Karpas-422 (cell line): ENCODE results near the gene PCIF1. TPM values are rescaled to one million over a fixed set of nuclear protein-coding genes. Genes with fewer than 3 reads are reported as not detected.
A peak's percentile ranks its signal among the peaks of the same experiment; 100 is the strongest.

Experiments
- DNase-seq: peaks from one replicate; pipeline ENCODE4 v3.0.0-alpha.2; 2015
- H2AFZ ChIP-seq: fragments of 200-600 bp; sonication (generic); 2 replicates; pipeline ENCODE4 v1.6.1; 2014; ENCODE audit warnings: antibody characterized with exemption, low read length, mixed read lengths
- H3K27ac ChIP-seq: fragments of 200-600 bp; sonication (generic); 2 replicates; pipeline ENCODE4 v1.5.1; 2014; ENCODE audit warnings: mild to moderate bottlenecking, low read length, moderate library complexity
- H3K27me3 ChIP-seq: fragments of 200-600 bp; sonication (generic); 2 replicates; pipeline ENCODE4 v1.6.1; 2014; ENCODE audit warnings: low read length, mixed read lengths
- H3K36me3 ChIP-seq: fragments of 200-600 bp; sonication (generic); 2 replicates; pipeline ENCODE4 v1.6.1; 2014; ENCODE audit warnings: low read length, mixed read lengths; ENCODE audit not compliant: insufficient read depth
- H3K4me1 ChIP-seq: fragments of 200-600 bp; sonication (generic); 2 replicates; pipeline ENCODE4 v1.6.1; 2014; ENCODE audit warnings: mild to moderate bottlenecking, low read length, mixed read lengths
- H3K4me2 ChIP-seq: fragments of 200-600 bp; sonication (generic); 2 replicates; pipeline ENCODE4 v1.6.1; 2014; ENCODE audit warnings: low read length, low read depth, mild to moderate bottlenecking; ENCODE audit not compliant: poor library complexity, severe bottlenecking
- H3K4me3 ChIP-seq: fragments of 200-600 bp; sonication (generic); 2 replicates; pipeline ENCODE4 v1.5.1; 2014; ENCODE audit warnings: mild to moderate bottlenecking, antibody characterized with exemption, low read length, mixed read lengths
- H3K79me2 ChIP-seq: fragments of 200-600 bp; sonication (generic); 2 replicates; pipeline ENCODE4 v1.6.1; 2014; ENCODE audit warnings: mild to moderate bottlenecking, low read length, mixed read lengths
- H3K9ac ChIP-seq: fragments of 200-600 bp; sonication (generic); 2 replicates; pipeline ENCODE4 v1.6.0; 2014; ENCODE audit warnings: low read length
- H3K9me2 ChIP-seq: fragments of 200-600 bp; sonication (generic), shearing (Covaris generic); replicated peaks from 2 replicates; pipeline ENCODE4 v1.6.0; 2014; ENCODE audit warnings: mild to moderate bottlenecking, low read length, moderate library complexity; ENCODE audit not compliant: insufficient read depth
- H3K9me3 ChIP-seq: fragments of 300-700, 200-600 bp; sonication (generic); 2 replicates; pipeline ENCODE4 v1.6.1; 2014; ENCODE audit warnings: low read length, mixed read lengths
- H4K20me1 ChIP-seq: fragments of 200-600 bp; sonication (generic); 2 replicates; pipeline ENCODE4 v1.6.1; 2014; ENCODE audit warnings: mild to moderate bottlenecking, antibody characterized with exemption, low read length, low read depth; ENCODE audit not compliant: insufficient read depth
- total RNA-seq: library from RNA; depleted of rRNA; stranded (reverse); fragments of >200 nt; shearing (Covaris generic); gene quantifications from 2 replicates; pipeline ENCODE4 v1.2.3, GENCODE V29; 2014; ENCODE audit warnings: low replicate concordance

The PCIF1 gene
- total RNA-seq, 1 experiment from 2014 or later = 12.0 TPM

DNA sequence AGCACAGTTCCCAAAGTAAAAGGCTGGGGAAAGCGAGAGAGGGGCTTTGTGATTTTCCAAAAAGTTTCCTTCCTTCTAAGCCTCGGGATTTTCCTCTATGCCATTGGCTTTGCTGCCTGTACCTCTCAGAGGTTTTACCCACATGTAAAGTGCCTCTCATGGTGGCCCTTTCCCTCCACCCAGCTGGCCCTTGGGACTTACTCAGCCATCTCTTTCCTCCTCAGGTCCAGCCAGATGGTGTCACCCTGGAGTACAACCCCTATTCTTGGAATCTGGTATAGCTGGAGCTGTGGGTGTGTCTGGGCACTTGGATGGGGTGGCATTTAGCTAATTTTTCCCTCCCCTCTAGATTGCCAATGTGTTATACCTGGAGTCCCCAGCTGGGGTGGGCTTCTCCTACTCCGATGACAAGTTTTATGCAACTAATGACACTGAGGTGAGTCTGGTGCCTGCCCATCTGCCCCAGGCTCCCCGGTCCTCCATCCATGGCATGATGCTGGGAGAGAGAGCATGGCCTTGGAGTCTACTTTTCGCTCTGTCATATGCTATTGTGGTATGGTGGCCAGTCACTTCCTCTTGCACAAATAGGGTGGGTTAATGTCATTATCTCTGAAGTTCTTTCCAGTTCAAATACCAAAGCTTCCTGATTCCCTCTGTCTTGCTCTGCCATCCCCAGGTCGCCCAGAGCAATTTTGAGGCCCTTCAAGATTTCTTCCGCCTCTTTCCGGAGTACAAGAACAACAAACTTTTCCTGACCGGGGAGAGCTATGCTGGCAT, 42.2 kb upstream of the PCIF1 start:
- no peak overlapping the region for H3K27ac ChIP-seq
- no peaks in the 10 kb centered on the region for H3K27me3 ChIP-seq
- H3K4me1 ChIP-seq = peaks cover 34% of the 10 kb centered on the region
- H3K4me2 ChIP-seq = peak overlapping the region; percentile 99
- H3K9me3 ChIP-seq = no peaks in the 10 kb centered on the region
- no peak overlapping the region for H2AFZ ChIP-seq
- H4K20me1 ChIP-seq = no peaks in the 10 kb centered on the region
- peak overlapping the region; percentile 91 for H3K4me3 ChIP-seq
- peak overlapping the region; percentile 83 for H3K9ac ChIP-seq
- H3K36me3 ChIP-seq = peaks cover 7% of the 10 kb centered on the region; the same call in 1 of the 2 replicates
- H3K79me2 ChIP-seq = peaks cover 17% of the 10 kb centered on the region
- H3K9me2 ChIP-seq = no peaks in the 10 kb centered on the region
- no peak for DNase-seq

DNA sequence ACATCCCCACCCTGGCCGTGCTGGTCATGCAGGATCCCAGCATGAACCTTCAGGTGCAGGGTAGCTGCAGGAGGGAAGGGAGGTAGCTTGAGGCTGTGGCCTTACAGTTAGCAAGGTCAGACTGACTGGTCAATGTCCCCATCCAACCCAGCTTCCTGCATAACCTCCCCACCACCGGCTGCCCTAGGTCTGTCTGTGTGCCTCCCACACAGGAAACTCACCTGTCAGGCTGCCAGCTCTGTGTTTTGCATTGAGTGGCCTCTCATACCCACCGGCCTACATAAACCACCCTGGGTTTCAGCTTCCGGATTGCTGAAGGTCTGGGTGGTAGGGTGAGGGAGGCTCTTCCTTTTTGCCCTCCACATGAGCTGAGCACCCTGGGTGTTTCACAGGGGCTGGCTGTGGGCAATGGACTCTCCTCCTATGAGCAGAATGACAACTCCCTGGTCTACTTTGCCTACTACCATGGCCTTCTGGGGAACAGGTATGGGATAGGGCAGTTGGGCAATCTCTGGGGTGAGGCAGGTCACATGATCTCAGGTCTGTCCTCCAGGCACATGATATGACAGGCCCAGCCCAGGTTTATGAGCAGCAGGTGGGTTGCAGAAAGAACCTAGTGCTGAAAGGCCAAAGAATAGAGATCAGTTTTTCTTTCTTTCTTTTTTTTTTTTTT, 41.5 kb upstream of the PCIF1 start:
- Histone ChIP-seq H3K4me2 (peak overlapping the region; percentile 2), H3K27me3 (no peaks in the 10 kb centered on the region), H4K20me1 (no peaks in the 10 kb centered on the region), H3K27ac (no peak overlapping the region), H3K36me3 (peaks cover 11% of the 10 kb centered on the region; the same call in 1 of the 2 replicates), H3K9ac (no peak overlapping the region), H2AFZ (no peak overlapping the region), H3K9me2 (no peaks in the 10 kb centered on the region), H3K4me1 (peaks cover 34% of the 10 kb centered on the region), H3K79me2 (peaks cover 17% of the 10 kb centered on the region), H3K4me3 (no peak overlapping the region), H3K9me3 (no peaks in the 10 kb centered on the region)
- no peak for DNase-seq

DNA sequence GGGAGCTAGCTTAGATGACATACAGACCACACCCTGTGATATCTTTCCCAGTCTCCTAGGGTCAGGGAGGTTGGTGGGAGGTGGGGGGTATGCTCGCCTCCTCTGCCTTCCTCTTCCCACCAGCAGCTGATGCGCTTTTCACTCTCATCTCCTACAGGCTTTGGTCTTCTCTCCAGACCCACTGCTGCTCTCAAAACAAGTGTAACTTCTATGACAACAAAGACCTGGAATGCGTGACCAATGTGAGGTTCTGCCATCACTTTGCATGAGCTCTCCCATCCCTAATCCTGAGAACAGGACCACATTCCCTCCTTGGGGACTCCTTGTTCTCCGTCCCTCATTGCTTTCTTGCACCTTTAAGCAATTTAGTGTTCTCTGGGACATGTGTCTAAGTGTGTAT, 40.7 kb upstream of the PCIF1 start:
- Histone ChIP-seq H3K4me3 (no peak overlapping the region), H3K9me2 (no peaks in the 10 kb centered on the region), H3K27me3 (no peaks in the 10 kb centered on the region), H3K79me2 (peaks cover 17% of the 10 kb centered on the region), H3K9me3 (no peaks in the 10 kb centered on the region), H3K9ac (no peak overlapping the region), H3K27ac (no peak overlapping the region), H3K36me3 (peaks cover 11% of the 10 kb centered on the region; the same call in 1 of the 2 replicates), H4K20me1 (no peaks in the 10 kb centered on the region), H2AFZ (no peak overlapping the region), H3K4me2 (no peak overlapping the region), H3K4me1 (peaks cover 30% of the 10 kb centered on the region)
- no peak for DNase-seq

DNA sequence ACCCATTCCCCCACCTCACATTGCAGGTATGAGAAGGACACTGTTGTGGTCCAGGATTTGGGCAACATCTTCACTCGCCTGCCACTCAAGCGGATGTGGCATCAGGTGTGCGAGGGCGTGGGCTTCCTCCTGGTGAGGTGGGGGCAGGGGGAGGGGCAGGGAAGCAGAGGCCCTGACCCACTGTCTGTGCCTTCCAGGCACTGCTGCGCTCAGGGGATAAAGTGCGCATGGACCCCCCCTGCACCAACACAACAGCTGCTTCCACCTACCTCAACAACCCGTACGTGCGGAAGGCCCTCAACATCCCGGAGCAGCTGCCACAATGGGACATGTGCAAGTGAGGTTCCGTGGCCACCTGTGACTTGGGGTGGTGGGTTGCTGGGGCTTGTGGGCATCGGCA, 39.7 kb upstream of the PCIF1 start:
- peaks cover 11% of the 10 kb centered on the region; the same call in 1 of the 2 replicates for H3K36me3 ChIP-seq
- H3K9ac ChIP-seq = no peak overlapping the region
- DNase-seq = no peak
- no peak overlapping the region for H3K4me2 ChIP-seq
- no peak overlapping the region for H3K4me3 ChIP-seq
- H3K9me3 ChIP-seq = no peaks in the 10 kb centered on the region
- no peaks in the 10 kb centered on the region for H3K9me2 ChIP-seq
- no peak overlapping the region for H3K27ac ChIP-seq
- H3K79me2 ChIP-seq = peaks cover 17% of the 10 kb centered on the region
- H3K4me1 ChIP-seq = peaks cover 27% of the 10 kb centered on the region
- no peak overlapping the region for H2AFZ ChIP-seq
- H4K20me1 ChIP-seq = no peaks in the 10 kb centered on the region
- no peaks in the 10 kb centered on the region for H3K27me3 ChIP-seq

DNA sequence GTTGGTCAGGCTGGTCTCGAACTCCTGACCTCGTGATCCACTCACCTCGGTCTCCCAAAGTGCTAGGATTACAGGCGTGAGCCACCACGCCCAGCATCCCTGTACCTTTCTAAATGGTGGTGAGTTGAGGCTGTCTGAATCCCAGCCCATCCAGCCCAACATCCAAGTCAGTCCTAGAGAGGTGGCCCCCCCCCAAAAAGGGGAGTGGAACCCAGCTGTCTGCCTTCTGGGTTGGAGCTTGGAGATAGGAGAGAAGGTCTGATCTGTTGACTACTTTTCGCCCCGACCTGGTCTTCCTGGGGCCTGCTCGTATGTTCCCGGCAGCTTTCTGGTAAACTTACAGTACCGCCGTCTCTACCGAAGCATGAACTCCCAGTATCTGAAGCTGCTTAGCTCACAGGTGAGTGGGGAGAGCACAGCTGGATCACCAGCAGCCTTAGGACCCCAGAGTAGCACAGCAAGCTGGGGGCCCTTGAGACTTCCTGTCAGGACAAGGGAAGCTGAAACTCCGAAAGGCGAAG, 37.8 kb upstream of the PCIF1 start:
- peaks cover 5% of the 10 kb centered on the region for H3K79me2 ChIP-seq
- H3K9me2 ChIP-seq = no peaks in the 10 kb centered on the region
- no peak overlapping the region for H3K27ac ChIP-seq
- H3K4me1 ChIP-seq = peaks cover 28% of the 10 kb centered on the region
- no peak overlapping the region for H3K4me2 ChIP-seq
- peaks cover 11% of the 10 kb centered on the region; the same call in 1 of the 2 replicates for H3K36me3 ChIP-seq
- H3K4me3 ChIP-seq = no peak overlapping the region
- no peak overlapping the region for H3K9ac ChIP-seq
- no peaks in the 10 kb centered on the region for H3K27me3 ChIP-seq
- no peak overlapping the region for H2AFZ ChIP-seq
- no peaks in the 10 kb centered on the region for H3K9me3 ChIP-seq
- no peaks in the 10 kb centered on the region for H4K20me1 ChIP-seq
- DNase-seq = no peak

DNA sequence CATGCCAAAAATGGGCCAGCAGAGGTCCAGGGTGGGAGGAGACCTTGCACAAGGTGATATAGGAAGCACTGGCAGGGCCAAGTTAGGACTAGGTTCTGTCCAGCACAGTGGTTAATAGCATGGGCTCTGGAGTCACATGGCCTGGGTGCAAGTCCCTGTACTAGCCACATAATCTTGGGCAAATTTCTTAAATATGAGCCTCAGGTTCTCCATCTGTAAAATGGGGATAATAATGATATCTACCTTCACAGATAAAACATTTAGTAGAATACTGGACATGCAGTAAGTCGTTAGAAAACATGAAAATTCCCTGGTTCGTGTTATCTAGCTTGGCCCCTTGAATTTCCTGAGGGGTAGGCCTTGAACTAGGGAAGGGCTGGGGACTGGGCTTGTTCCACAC, 37.2 kb upstream of the PCIF1 start:
- no peak overlapping the region for H3K9ac ChIP-seq

DNA sequence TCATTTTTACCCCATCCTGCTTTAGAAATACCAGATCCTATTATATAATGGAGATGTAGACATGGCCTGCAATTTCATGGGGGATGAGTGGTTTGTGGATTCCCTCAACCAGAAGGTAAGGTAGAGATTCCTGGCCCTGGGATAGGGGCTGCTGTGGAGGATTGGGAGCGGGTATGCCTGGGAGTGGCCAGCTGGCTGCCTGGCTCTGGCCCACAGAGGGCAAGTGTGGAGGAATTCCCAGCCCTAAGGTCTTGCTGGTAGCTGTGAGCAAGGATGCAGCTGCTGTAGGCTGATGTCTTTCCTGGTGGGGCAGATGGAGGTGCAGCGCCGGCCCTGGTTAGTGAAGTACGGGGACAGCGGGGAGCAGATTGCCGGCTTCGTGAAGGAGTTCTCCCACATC, 36.8 kb upstream of the PCIF1 start:
- Histone ChIP-seq H3K9me2 (no peaks in the 10 kb centered on the region), H3K4me2 (no peak overlapping the region), H4K20me1 (no peaks in the 10 kb centered on the region), H3K4me3 (no peak overlapping the region), H3K36me3 (peaks cover 11% of the 10 kb centered on the region; the same call in 1 of the 2 replicates), H3K4me1 (peaks cover 28% of the 10 kb centered on the region), H3K9ac (no peak overlapping the region), H3K79me2 (no peaks in the 10 kb centered on the region), H3K27ac (no peak overlapping the region), H3K9me3 (no peaks in the 10 kb centered on the region), H2AFZ (no peak overlapping the region), H3K27me3 (no peaks in the 10 kb centered on the region)
- DNase-seq = no peak

More for the DNA sequence above, 37.2 kb upstream of the PCIF1 start:
- no peak overlapping the region for H3K27ac ChIP-seq
- H4K20me1 ChIP-seq = no peaks in the 10 kb centered on the region
- no peak for DNase-seq
- H3K9me2 ChIP-seq = no peaks in the 10 kb centered on the region
- H3K27me3 ChIP-seq = no peaks in the 10 kb centered on the region
- peaks cover 11% of the 10 kb centered on the region; the same call in 1 of the 2 replicates for H3K36me3 ChIP-seq
- H3K4me1 ChIP-seq = peaks cover 28% of the 10 kb centered on the region
- no peak overlapping the region for H3K4me2 ChIP-seq
- no peak overlapping the region for H2AFZ ChIP-seq
- H3K4me3 ChIP-seq = no peak overlapping the region
- H3K9me3 ChIP-seq = no peaks in the 10 kb centered on the region
- no peaks in the 10 kb centered on the region for H3K79me2 ChIP-seq

DNA sequence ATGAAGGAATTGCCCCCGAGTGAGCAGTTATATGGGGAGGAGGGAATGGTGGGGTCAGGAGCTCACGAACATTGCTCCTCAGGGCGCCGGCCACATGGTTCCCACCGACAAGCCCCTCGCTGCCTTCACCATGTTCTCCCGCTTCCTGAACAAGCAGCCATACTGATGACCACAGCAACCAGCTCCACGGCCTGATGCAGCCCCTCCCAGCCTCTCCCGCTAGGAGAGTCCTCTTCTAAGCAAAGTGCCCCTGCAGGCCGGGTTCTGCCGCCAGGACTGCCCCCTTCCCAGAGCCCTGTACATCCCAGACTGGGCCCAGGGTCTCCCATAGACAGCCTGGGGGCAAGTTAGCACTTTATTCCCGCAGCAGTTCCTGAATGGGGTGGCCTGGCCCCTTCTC, 36.2 kb upstream of the PCIF1 start:
- Histone ChIP-seq H3K79me2 (no peaks in the 10 kb centered on the region), H3K4me1 (peaks cover 29% of the 10 kb centered on the region), H3K36me3 (peaks cover 11% of the 10 kb centered on the region; the same call in 1 of the 2 replicates), H2AFZ (no peak overlapping the region), H3K27me3 (no peaks in the 10 kb centered on the region), H3K9ac (no peak overlapping the region), H3K4me3 (no peak overlapping the region), H3K27ac (no peak overlapping the region), H3K9me3 (no peaks in the 10 kb centered on the region), H4K20me1 (no peaks in the 10 kb centered on the region), H3K4me2 (no peak overlapping the region), H3K9me2 (no peaks in the 10 kb centered on the region)
- DNase-seq = no peak
